Thyroid gland (tissue), 4 donors: ENCODE data around the gene FGF7.

ENCODE experiments used
- CTCF ChIP-seq, 6 experiments: fragments of 200-600 bp in 3 of 6; fragments of 450-650 bp in 3 of 6; sonication (generic) in 3 of 6; IDR thresholded peaks; one replicate each; pipeline ENCODE4 v1.5.1; 2016 to 2019; ENCODE audit warnings: antibody characterized with exemption in 6 of 6, mild to moderate bottlenecking in 2 of 6, inconsistent platforms in 1 of 6, moderate library complexity in 1 of 6
- POLR2A ChIP-seq, 2 donors: fragments of 450-650 bp; IDR thresholded peaks; one replicate each; pipeline ENCODE4 v1.6.1; 2017; ENCODE audit warnings: antibody characterized with exemption in 2 of 2, mild to moderate bottlenecking in 2 of 2, moderate library complexity in 1 of 2

GRCh38 chr15:49424954-49425353 is 1.9 kb downstream of the FGF7 start:
- TF ChIP-seq POLR2A (IDR thresholded peaks at IDR 0.05) (no peak), CTCF (IDR thresholded peaks at IDR 0.05) (no peak)
